H1 (cell line): Measurements from ENCODE around the gene MARCHF3. TPM values are rescaled to one million over a fixed set of nuclear protein-coding genes. Genes with fewer than 3 reads are reported as not detected.

Experiments
- CTBP2 ChIP-seq: IDR thresholded peaks from 2 replicates; pipeline ENCODE4 v1.7.0; 2011; ENCODE audit warnings: borderline replicate concordance, mild to moderate bottlenecking, moderate library complexity, mixed read lengths, low read length; ENCODE audit not compliant: insufficient read depth, insufficient read length
- SIN3A ChIP-seq, 2 experiments: IDR thresholded peaks in 1 of 2; conservative IDR thresholded peaks in 1 of 2; 2 replicates each; pipeline ENCODE4 v1.6.1; 2011 to 2012; ENCODE audit warnings: low read length in 2 of 2, improper control_type of control experiment in 1 of 2, low read depth in 1 of 2, mild to moderate bottlenecking in 1 of 2
- SP4 ChIP-seq: IDR thresholded peaks from 2 replicates; pipeline ENCODE4 v1.6.1; 2012; ENCODE audit warnings: low read length, inconsistent platforms
- polyA plus RNA-seq, 7 experiments: library from polyadenylated mRNA; depleted of rRNA in 3 of 7; stranded (reverse) in 5 of 7; unstranded in 2 of 7; fragments of >200 nt in 5 of 7; fragments of 200-250 nt in 2 of 7; gene quantifications; 1 replicate in 5 of 7; 2 replicates in 1 of 7; 4 replicates in 1 of 7; pipeline versions ENCODE4 v1.2.1 to v1.2.3, GENCODE V29; 2011 to 2013; ENCODE audit warnings: missing spikeins in 2 of 7, mixed read lengths in 2 of 7
- total RNA-seq: library from RNA; stranded (reverse); fragmentation: NEBNext Ultra II Directional; extraction: Animal tissue kit (Norgen Biotek cat#: 25700); gene quantifications from 2 replicates; pipeline ENCODE4 v1.2.1, GENCODE V29; 2021

Gene MARCHF3
- total and polyA plus RNA-seq, 2 of the 8 experiments (the other 6 are each of a cell fraction or from before 2014, with no cell fraction given): 12.0 to 16.9 TPM

- no peak for TF ChIP-seq CTBP2
- no peak for TF ChIP-seq SP4
- TF ChIP-seq SIN3A (conservative IDR thresholded peaks at IDR 0.05 in 1 of 2, IDR thresholded peaks at IDR 0.05 in 1 of 2; ENCODE audit: low read depth in 1 of 2, low read length in 2 of 2): no peak
These were observed 142.2 kb downstream of the MARCHF3 start (continued) for GRCh38 chr5:126888175-126888574.
